ENCODE results near the gene SCARF2.

Gene SCARF2

GRCh38 chr22:20428496-20429253 is 8.9 kb downstream of the SCARF2 start:
- TF ChIP-seq POLR2A (IDR thresholded peaks at IDR 0.05; ENCODE audit: low read depth, low read length) (no peak), TAF1 (IDR thresholded peaks at IDR 0.05; ENCODE audit: borderline replicate concordance, low read depth, low read length) (no peak), POLR2AphosphoS5 (IDR thresholded peaks at IDR 0.05; ENCODE audit: low read depth, low read length) (no peak)
- FAIRE-seq (no peak), DNase-seq (ENCODE audit: insufficient read length) (no peak)

GRCh38 chr22:20427945-20428417 is 9.6 kb downstream of the SCARF2 start:
- DNase-seq (ENCODE audit: insufficient read length), result no peak
- FAIRE-seq, result no peak
- TF ChIP-seq TAF1 (IDR thresholded peaks at IDR 0.05; ENCODE audit: borderline replicate concordance, low read depth, low read length) (no peak), POLR2AphosphoS5 (IDR thresholded peaks at IDR 0.05; ENCODE audit: low read depth, low read length) (no peak), POLR2A (IDR thresholded peaks at IDR 0.05; ENCODE audit: low read depth, low read length) (no peak)

- DNase-seq (ENCODE audit: insufficient read length) (no peak), FAIRE-seq (no peak)
- TF ChIP-seq POLR2AphosphoS5 (IDR thresholded peaks at IDR 0.05; ENCODE audit: low read depth, low read length) (no peak), TAF1 (IDR thresholded peaks at IDR 0.05; ENCODE audit: borderline replicate concordance, low read depth, low read length) (no peak), POLR2A (IDR thresholded peaks at IDR 0.05; ENCODE audit: low read depth, low read length) (no peak)
These were observed 10.3 kb downstream of the SCARF2 start for GRCh38 chr22:20427104-20427944.

- DNase-seq (ENCODE audit: insufficient read length), result no peak
- TF ChIP-seq POLR2A (IDR thresholded peaks at IDR 0.05; ENCODE audit: low read depth, low read length), result no peak
- no peak for TF ChIP-seq POLR2AphosphoS5 (IDR thresholded peaks at IDR 0.05; ENCODE audit: low read depth, low read length)
- no peak for TF ChIP-seq TAF1 (IDR thresholded peaks at IDR 0.05; ENCODE audit: borderline replicate concordance, low read depth, low read length)
- no peak for FAIRE-seq
These were observed 11.4 kb downstream of the SCARF2 start for GRCh38 chr22:20426259-20426615.

GRCh38 chr22:20425566-20426258 is 11.9 kb downstream of the SCARF2 start:
- FAIRE-seq, result no peak
- no peak for TF ChIP-seq TAF1 (IDR thresholded peaks at IDR 0.05; ENCODE audit: borderline replicate concordance, low read depth, low read length)
- no peak for TF ChIP-seq POLR2A (IDR thresholded peaks at IDR 0.05; ENCODE audit: low read depth, low read length)
- no peak for TF ChIP-seq POLR2AphosphoS5 (IDR thresholded peaks at IDR 0.05; ENCODE audit: low read depth, low read length)
- no peak for DNase-seq (ENCODE audit: insufficient read length)

- no peak for DNase-seq (ENCODE audit: insufficient read length)
- TF ChIP-seq POLR2AphosphoS5 (IDR thresholded peaks at IDR 0.05; ENCODE audit: low read depth, low read length), result no peak
- no peak for TF ChIP-seq POLR2A (IDR thresholded peaks at IDR 0.05; ENCODE audit: low read depth, low read length)
- no peak for TF ChIP-seq TAF1 (IDR thresholded peaks at IDR 0.05; ENCODE audit: borderline replicate concordance, low read depth, low read length)
- FAIRE-seq, result no peak
These were observed 12.6 kb downstream of the SCARF2 start for GRCh38 chr22:20424932-20425565.

GRCh38 chr22:20424568-20424931 is 13.1 kb downstream of the SCARF2 start:
- DNase-seq (ENCODE audit: insufficient read length), result no peak
- TF ChIP-seq TAF1 (IDR thresholded peaks at IDR 0.05; ENCODE audit: borderline replicate concordance, low read depth, low read length) (no peak), POLR2A (IDR thresholded peaks at IDR 0.05; ENCODE audit: low read depth, low read length) (no peak), POLR2AphosphoS5 (IDR thresholded peaks at IDR 0.05; ENCODE audit: low read depth, low read length) (no peak)
- FAIRE-seq, result no peak

- no peak for FAIRE-seq
- TF ChIP-seq TAF1 (IDR thresholded peaks at IDR 0.05; ENCODE audit: borderline replicate concordance, low read depth, low read length) (no peak), POLR2A (IDR thresholded peaks at IDR 0.05; ENCODE audit: low read depth, low read length) (no peak), POLR2AphosphoS5 (IDR thresholded peaks at IDR 0.05; ENCODE audit: low read depth, low read length) (no peak)
- DNase-seq (ENCODE audit: insufficient read length), result no peak
These were observed 13.6 kb downstream of the SCARF2 start for GRCh38 chr22:20423906-20424551.

- no peak for TF ChIP-seq POLR2AphosphoS5 (IDR thresholded peaks at IDR 0.05; ENCODE audit: low read depth, low read length)
- TF ChIP-seq POLR2A (IDR thresholded peaks at IDR 0.05; ENCODE audit: low read depth, low read length), result no peak
- no peak for TF ChIP-seq TAF1 (IDR thresholded peaks at IDR 0.05; ENCODE audit: borderline replicate concordance, low read depth, low read length)
- DNase-seq (ENCODE audit: insufficient read length), result no peak
- no peak for FAIRE-seq
These were observed 14.4 kb downstream of the SCARF2 start for GRCh38 chr22:20423008-20423905.
